Measurements from ENCODE around the gene PISD.
"Not testable (repeated sequence)": the region's sequence is repeated elsewhere in the genome, so short reads cannot be mapped to it uniquely, and the experiment has no call there.

The PISD gene

DNA sequence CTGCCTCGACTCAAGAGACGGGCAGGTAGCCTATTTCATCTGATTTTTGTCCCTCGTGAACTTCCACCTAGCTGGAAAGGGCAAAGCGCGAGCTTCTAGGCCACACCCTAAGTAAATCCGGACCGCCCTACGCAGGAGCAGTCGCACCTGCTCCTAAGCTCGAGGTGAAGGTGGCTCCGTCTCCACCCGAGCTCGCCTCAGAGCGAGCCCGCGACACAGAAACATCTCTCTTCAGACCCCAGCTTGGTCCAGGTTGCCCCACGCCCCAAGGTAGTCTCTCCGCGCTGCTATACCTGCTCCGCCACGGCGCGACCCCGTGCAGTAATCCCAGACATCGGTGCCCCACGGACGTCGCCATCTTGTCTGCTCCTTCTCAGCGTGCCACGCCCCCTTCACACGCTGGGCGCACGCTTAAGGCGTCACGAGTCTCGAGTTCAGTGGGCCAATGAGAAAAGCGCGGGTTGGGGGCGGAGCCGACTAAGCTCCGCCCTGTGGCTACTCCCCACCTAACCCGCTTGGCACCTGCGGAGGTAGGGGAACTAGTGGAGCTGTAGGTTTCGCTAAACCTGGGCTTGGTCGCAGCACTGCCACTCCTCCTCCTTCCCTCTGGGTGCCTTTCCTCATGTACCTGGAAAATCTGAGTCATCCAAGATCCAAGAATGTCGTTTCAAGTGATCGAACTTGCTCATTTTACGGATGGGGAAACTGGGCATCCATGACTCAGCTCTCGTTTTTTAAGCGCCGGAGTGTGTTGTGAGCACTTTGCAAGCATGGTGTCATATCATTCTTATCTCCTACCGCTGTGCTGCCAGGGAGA lies at the start of gene PISD:
PISD (minus strand) TSS at position 365 of the 817 bp plus-strand sequence; CDS start at position 358, 7 bp downstream.
- DNase-seq (ENCODE audit: low read depth): peak; percentile 96

DNA sequence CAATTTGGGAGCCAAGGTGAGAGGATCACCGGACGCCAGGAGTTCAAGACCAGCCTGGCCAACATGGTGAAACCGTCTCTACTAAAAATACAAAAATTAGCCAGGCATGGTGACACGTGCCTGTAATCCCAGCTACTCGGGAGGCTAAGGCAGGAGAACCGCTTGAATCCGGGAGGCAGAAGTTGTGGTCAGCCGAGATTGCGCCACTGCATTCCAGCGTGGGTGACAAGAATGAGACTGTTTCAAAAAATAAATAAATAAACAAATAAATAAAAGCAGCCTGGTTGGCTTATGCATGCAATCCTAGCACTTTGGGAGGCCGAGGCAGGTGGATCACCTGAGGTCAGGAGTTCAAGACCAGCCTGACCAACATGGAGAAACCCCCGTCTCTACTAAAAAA lies 49.2 kb upstream of the PISD start:
- not testable (repeated sequence) for DNase-seq (ENCODE audit: low read depth)

DNA sequence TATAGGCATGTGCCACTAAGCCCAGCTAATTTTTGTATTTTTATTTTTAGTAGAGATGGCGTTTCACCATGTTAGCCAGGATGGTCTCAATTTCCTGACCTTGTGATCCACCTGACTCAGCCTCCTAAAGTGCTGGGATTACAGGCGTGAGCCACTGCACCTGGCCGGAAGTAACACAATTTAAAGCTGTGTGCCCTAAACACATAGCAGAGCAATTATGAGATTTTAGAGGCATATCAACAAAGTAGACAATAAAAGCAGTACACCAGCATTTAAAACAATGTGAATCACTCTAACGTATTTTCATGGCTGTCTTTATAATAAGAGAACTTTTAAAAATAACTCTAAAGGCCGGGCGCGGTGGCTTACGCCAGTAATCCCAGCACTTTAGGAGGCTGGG lies 45.5 kb upstream of the PISD start:
- no peak for DNase-seq (ENCODE audit: low read depth)

DNA sequence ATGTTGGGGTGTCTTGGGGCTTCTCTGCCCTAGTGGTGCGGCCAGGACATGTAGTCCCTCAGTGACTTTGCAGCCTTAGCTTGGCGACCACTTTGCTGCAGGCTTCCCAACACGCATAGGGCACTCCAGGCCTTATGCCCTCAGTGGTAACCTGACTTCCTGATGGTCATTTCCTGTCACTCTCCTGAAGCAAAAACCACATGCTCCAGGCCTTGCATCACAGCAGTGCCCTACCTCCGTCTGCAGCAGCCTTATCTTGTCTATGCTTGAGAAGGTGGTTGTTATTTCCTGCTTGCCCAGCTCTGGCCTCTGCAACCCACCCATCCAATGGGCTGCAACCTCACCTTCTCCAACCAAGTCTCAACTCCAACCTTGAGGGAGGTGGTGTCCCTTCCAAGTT lies 33.4 kb upstream of the PISD start:
- no peak for DNase-seq (ENCODE audit: low read depth)

DNA sequence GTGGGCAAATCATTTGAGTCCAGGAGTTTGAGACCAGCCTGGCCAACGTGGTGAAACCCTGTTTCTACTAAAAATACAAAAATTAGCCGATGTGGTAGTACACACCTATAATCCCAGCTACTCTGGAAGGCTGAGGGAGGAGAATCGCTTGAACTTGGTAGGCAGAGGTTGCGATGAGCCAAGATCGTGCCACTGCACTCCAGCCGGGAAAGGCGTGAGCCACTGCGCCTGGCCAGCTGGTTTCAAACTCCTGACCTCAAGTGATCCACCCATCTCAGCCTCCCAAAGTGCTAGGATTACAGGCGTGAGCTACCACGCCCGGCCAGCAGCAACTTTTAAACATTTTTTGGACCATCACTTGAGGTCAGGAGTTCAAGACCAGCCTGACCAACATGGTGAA lies 32.0 kb upstream of the PISD start:
- not testable (repeated sequence) for DNase-seq (ENCODE audit: low read depth)

DNA sequence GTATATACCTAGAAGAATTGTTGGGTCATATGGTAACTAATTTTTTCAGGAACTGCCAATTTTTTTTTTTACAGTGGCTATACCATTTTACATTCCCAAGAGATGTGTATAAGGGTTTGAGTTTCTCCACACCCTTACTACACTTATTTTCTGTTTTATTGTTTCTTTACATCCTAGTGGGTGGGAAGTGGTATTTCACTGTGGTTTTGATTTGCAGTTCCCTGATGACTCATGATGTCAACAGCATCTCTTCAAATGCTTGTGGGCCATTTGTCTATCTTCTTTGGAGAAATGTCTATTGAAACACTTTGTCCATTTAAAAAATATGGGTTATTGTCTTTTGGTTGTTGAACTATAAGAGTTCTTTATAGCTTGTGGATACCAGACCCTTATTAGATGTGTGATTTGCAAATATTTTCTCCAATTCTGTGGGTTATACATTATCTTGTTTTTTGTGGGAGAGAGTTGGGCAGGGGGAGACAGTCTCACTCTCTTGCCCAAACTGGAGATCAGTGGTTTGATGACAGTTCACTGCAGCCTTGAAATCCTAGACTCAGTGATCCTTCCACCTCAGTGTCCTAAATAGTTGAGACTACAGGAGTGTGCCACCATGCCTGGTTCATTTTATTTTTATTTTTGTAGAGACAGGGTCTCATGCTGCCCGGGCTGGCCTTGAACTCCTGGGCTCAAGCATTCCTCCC lies 30.3 kb upstream of the PISD start:
- DNase-seq (ENCODE audit: low read depth): no peak

DNA sequence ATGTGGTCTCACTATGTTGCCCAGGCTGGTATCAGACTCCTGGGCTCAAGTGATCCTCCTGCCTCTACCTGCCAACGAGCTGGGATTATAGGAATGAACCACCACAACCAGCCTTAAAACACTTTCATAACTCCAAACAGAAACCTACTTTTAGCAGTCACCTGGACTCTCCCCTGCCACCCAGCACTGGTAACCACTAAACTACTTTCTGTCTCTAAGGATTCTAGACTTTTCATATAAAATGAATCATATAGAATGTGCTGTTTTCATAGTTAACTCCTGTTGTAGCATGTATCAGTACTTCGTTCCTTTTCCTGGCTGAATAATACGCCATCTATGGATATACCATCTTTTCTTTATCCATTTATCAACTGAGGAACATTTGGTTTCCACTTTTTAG lies 29.4 kb upstream of the PISD start:
- no peak for DNase-seq (ENCODE audit: low read depth)

DNA sequence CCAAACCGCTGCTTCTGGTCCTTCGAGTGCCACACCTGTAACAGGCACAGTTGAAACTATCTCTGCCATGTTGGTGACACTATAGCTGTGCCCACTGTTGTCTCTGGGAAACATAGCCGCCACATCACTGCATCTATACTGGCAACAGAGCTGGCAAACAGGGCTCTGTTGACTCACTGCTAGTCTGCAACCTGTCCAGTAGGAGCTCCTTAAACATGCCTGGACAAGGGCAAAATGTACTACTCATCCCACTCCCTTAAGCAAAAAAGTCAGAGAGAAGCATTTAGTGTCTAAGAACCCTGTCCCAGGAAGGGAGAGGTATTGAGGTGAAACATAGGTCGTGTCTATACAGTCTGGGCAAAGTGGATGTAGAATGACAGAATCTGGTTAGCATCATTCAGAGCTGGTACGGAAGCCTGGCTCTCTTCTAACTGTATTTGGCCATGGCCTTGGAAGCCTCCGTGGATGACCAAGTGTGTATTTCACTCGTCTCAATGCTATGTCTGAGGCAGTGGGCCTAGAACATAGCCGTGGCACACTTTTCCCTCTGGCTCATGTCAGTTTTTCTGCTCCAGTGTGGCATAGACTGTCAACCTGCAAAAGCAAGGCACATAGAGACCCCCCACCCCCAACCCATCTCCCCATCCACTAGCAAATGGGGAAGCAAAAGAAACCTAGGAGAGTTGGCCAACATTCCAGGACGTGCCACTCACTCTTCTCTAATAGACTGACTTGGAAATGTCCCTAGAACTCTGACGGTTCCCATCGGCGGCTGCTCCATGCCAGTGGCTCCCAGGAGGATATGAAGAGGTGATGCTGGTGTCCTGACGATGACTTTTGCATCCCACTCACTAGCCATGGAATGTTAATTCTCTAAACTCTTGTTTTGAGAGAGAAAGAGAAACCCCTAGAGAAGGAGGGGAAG lies 21.4 kb upstream of the PISD start:
- DNase-seq (ENCODE audit: low read depth): no peak

DNA sequence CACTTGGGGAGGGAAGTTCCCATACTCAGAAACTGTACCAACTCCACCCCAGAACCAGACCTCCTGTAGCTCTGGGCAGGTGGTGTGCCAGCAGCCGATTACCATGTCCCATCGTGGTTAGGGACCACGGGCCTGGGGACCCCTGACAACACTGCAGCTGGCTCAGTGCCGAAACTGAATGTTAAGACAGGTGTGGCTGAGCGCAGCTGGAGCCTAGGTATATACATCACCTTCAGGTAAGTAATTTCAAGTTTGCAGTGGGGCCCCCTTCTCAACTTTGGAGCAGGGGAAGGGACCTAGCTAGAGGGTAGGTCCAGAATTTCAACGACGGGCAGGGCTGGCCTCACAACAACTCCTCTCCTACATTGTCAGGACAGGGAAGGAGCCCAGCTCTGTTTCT lies 20.7 kb upstream of the PISD start:
- no peak for DNase-seq (ENCODE audit: low read depth)

DNA sequence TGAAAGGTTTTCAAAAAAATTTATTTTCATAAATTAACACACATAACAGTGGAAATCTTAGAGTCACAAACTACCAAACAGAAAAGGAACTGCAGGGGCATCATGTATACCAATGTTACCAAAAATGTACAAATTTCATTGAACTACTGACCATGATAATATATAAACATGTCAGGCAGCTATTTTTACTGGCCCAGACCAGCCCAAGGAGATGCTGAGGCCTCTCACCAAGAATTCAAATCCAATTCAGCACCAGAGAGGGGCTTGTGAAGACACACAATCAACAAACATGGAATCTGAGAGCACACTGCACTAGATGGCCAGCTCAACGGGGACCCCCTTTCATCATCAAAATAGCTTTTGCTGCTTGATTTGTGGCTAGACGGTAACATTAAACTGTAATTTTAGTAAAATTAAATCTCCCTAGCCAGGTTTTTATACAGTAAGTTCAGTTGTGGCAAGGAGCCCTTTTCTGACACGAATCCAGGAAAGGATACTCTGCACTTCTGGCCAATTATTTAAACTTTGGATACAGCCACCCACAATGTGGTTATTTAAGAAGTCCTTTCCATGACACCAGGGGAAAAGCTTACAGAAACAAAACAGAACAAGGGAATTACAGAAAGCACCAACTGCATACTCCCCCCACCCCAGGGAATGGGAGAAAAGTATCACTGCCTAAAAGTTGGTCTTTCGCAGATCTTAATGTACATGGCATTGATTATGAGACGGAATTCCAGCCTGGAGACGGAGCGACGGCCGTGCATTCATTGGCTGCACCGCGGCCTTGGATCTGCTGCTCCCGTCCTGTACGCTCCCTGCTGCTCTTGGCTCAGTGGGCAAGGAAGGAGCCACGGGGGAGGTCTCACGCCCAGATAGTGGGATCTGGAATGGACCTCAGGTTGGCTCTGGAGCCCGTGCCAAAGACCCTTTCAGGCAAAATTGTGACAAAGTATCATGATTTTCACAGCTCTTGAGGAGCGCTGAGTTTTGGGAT lies 19.6 kb upstream of the PISD start:
- DNase-seq (ENCODE audit: low read depth): no peak

DNA sequence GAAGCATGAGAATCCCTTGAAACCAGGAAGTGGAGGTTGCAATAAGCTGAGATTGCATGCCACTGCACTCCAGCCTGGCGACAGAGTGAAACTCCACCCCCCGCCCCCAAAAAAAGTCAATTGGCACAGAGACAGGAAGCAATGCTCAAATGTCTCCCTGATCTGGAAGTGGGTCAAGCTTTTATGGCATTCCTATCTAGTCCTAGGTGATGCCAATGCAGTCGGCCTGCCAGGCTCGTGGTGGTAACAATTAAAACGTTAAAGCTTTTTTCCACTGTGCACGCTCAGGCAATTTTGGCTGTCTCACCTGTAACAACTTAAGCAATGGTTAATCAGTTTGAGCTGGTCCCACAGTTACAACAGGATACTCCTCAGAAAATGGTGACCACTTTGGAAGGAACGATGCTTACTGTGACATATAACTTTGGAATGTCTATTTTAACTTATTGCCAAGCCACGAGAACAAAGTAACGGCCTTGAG lies 18.9 kb upstream of the PISD start:
- no peak for DNase-seq (ENCODE audit: low read depth)

DNA sequence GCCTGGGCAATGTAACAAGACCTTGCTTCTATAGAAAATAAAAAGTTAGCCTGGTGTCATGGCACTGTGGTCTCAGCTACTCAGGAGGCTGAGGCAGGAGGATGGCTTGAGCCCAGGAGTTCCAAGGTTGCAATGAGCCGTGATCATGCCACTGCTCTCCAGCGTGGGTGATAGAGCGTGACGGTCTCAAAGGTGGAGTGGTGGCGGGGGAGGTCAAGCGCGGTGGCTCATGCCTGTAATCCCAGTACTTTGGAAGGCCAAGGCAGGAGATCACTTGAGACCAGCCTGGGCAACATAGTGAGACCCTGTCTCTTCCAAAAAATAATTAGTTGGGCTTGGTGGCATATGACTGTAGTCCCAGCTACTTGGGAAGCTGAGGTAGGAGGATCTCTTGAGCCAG lies 16.7 kb upstream of the PISD start:
- no peak for DNase-seq (ENCODE audit: low read depth)

DNA sequence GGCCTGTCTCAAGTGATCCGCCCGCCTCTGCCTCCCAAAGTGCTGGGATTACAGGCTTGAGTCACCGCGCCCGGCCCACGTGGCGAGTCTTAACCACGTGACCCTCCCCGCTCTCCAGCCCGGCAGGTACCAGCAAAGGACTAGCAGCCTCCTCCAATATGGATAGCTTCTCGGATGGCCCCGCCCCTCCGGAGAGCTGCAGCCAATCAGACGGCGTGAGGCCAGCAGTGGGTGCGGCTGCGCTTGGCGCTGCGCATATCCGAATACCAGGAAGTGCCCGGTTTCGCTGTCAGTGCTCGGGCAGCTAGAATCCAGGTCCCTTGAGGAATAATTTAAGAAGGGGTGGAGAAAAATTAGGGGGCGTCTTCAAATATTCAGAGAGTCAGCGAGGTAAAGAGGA lies 14.7 kb upstream of the PISD start:
- peak; percentile 91 for DNase-seq (ENCODE audit: low read depth)

DNA sequence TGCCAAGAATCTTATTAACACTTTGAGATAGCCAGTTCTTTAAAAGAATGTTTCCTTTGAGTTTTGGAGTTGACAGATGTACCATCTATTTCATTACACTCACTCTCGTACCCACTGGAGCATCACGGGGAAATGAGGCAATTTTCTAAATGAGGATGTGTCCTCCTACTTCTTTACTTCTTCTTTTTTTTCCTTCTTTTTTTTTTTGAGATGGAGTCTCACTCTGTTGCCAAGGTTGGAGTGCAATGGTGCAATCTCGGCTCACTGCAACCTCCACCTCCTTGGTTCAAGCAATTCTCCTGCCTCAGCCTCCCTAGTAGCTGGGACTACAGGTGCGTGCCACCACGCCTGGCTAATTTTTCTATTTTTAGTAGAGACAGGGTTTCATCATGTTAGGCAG lies 12.2 kb upstream of the PISD start:
- DNase-seq (ENCODE audit: low read depth): not testable (repeated sequence)

DNA sequence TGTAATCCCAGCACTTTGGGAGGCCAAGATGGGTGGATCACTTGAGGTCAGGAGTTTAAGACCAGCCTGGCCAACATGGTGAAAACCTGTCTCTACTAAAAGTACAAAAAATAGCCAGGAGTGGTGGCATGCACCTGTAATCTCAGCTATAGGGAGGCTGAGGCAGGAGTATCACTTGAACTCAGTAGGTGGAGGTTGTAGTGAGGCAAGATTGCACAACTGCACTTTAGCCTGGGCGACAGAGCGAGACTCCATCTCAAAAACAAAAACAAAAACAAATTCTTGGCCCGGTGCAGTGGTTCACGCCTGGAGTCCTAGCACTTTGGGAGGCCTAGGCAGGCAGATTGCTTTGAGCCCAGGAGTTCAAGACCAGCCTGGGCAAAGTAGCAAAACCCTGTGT lies 6.8 kb upstream of the PISD start:
- not testable (repeated sequence) for DNase-seq (ENCODE audit: low read depth)

DNA sequence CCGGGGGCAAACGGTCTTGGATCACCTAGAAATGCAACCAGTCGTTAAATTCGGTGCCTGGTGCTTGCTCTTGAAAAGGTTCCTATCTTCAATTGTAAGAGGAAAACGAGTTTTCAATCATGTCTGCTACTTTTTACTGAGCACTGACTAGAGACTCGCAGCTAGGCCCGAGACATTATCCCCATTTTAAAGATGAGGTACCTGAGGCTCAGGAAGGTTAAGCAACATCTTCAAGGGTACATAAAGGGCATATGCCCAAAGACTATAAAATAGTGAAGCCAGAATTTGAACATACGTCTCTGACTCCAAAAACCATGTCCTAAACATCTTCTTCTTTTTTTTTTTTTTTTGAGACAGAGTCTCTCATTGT lies 638 bp upstream of the PISD start:
- no peak for DNase-seq (ENCODE audit: low read depth)

DNA sequence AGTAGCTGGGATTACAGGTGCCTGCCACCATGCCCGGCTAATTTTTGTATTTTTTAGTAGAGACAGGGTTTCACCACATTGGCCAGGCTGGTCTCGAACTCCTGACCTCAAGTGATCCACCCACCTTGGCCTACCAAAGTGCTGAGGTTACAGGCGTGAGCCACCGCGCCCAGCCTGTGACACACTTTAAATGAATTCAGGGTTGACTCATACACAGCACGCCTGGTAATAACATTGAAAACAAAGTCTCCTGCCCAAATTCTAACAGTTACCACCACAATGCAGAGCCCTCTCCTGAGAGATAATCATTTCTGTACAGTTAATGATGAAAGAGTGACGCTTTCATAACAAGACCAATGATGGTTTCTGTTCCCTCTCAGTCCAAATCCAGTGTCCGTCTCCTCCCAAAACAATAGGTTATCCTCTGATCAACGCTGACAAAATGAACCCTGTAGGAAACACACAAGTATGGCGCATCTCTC lies 1.1 kb downstream of the PISD start:
- not testable (repeated sequence) for DNase-seq (ENCODE audit: low read depth)

DNA sequence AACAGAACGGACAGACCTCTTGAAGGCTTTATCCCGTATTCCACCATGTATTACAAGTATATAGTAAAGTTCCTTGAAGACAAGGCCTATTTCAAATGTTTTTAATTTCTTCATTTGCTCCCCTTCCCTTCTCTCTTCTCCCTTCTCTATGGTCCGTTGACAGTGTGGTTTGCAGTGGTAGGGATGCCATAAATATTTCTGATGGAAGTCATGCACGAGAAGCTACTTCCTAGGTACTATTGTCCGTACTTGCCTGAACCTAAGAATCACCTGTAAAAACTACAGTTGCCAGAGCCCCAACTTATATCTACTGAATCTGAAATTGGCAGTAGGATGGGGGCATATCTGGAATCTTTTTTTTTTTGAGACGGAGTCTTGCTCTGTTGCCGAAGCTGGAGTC lies 2.8 kb downstream of the PISD start:
- DNase-seq (ENCODE audit: low read depth): no peak

DNA sequence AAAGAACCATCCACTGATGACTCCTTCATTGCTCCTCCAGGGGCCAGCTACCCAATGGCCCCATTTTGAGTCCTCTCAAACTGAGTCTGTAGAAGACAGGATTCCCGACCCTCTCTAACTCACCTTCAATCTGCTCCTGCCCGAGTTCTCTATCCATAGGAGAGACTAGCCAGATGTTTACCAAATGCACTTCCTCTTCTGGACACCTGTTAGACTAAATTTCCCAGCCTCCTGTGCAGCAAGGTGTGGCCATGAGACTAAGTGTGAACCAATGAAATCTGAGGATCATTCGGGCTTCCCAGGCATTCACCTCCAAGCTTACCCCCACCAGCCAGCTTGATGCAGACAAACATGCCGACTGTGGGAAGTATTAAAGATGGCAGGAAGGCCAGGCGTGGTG lies 7.6 kb downstream of the PISD start:
- no peak for DNase-seq (ENCODE audit: low read depth)

DNA sequence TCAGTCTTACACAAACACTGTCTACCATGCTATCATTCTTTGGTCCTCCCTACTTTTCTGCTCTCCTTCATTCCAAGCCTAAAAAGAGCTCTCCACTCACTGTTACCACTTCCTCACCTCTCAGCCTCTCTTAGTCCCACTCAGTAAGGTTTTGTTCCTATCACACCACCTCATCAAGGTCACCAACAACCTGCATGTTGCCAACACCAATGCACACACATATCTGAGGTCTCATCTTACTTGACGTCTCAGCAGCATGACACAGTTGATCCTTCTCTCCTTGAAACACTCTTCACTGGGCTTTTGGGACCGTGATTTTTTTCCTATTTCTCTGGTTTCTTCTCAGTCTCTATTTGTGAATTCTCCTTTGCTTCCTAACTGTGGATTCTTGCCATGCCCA lies 8.1 kb downstream of the PISD start:
- no peak for DNase-seq (ENCODE audit: low read depth)
